Keratinocyte (primary cell): Measurements from ENCODE around the gene JHY. TPM values are rescaled to one million over a fixed set of nuclear protein-coding genes. Genes with fewer than 3 reads are reported as not detected.

ENCODE experiments used
- DNase-seq: peaks from one replicate; pipeline ENCODE4 v3.0.0-alpha.2; 2011; ENCODE audit warnings: low read depth, missing footprints, low spot score
- FAIRE-seq: peaks from 2 replicates; lab custom pipeline; 2011; peaks lifted over from hg19 to GRCh38; lab: Jason Lieb, UNC
- H2AFZ ChIP-seq: 2 replicates; pipeline ENCODE4 v1.6.0; 2012; ENCODE audit warnings: low read length, control low read depth, inconsistent platforms; ENCODE audit not compliant: control insufficient read depth
- H3K27ac ChIP-seq: 2 replicates; pipeline ENCODE4 v1.5.1; 2011; ENCODE audit warnings: low read length; ENCODE audit not compliant: control insufficient read depth, insufficient read depth
- H3K27me3 ChIP-seq: 3 replicates; pipeline ENCODE4 v1.6.0; 2011; ENCODE audit warnings: low read length; ENCODE audit not compliant: control insufficient read depth, insufficient read depth; ENCODE audit errors: extremely low read depth
- H3K36me3 ChIP-seq, 2 experiments: 2 replicates in 1 of 2; 3 replicates in 1 of 2; pipeline ENCODE4 v1.5.1; 2011; ENCODE audit warnings: low read length in 2 of 2, mild to moderate bottlenecking in 1 of 2; ENCODE audit not compliant: control insufficient read depth in 2 of 2, insufficient read depth in 2 of 2; ENCODE audit errors: extremely low read depth in 1 of 2
- H3K4me1 ChIP-seq: 3 replicates; pipeline ENCODE4 v1.5.1; 2011; ENCODE audit warnings: low read length; ENCODE audit not compliant: control insufficient read depth, insufficient read depth; ENCODE audit errors: extremely low read depth
- H3K4me2 ChIP-seq: 3 replicates; pipeline ENCODE4 v1.6.0; 2011; ENCODE audit warnings: low read depth, low read length; ENCODE audit not compliant: control insufficient read depth, insufficient read depth; ENCODE audit errors: extremely low read depth
- H3K4me3 ChIP-seq, 3 experiments: fragments of 200-600 bp in 1 of 3; sonication (generic) in 1 of 3; 2 replicates in 2 of 3; 3 replicates in 1 of 3; pipeline ENCODE4 v1.5.1; 2011 to 2016; ENCODE audit warnings: low read length in 3 of 3, mild to moderate bottlenecking in 3 of 3, control low read depth in 2 of 3, inconsistent platforms in 1 of 3, low read depth in 1 of 3, mixed read lengths in 1 of 3, mixed run types in 1 of 3, moderate library complexity in 1 of 3; ENCODE audit not compliant: control insufficient read depth in 2 of 3, insufficient read depth in 2 of 3; ENCODE audit errors: extremely low read depth in 1 of 3
- H3K79me2 ChIP-seq: 2 replicates; pipeline ENCODE4 v1.6.0; 2012; ENCODE audit warnings: low read length; ENCODE audit not compliant: control insufficient read depth, insufficient read depth
- H3K9ac ChIP-seq: 3 replicates; pipeline ENCODE4 v1.6.0; 2011; ENCODE audit warnings: low read length; ENCODE audit not compliant: control insufficient read depth, insufficient read depth; ENCODE audit errors: extremely low read depth
- H3K9me1 ChIP-seq: 3 replicates; pipeline ENCODE4 v1.6.0; 2011; ENCODE audit warnings: low read length; ENCODE audit not compliant: control insufficient read depth, insufficient read depth; ENCODE audit errors: extremely low read depth
- H3K9me3 ChIP-seq: 2 replicates; pipeline ENCODE4 v1.5.1; 2012; ENCODE audit warnings: low read depth, low read length; ENCODE audit not compliant: control insufficient read depth
- H4K20me1 ChIP-seq: 3 replicates; pipeline ENCODE4 v1.6.0; 2011; ENCODE audit warnings: low read length; ENCODE audit not compliant: control insufficient read depth, insufficient read depth; ENCODE audit errors: extremely low read depth
- CTCF ChIP-seq, 3 experiments: IDR thresholded peaks in 1 of 3; conservative IDR thresholded peaks in 1 of 3; optimal IDR thresholded peaks in 1 of 3; 2 replicates in 2 of 3; 3 replicates in 1 of 3; pipeline versions ENCODE3 to v1.5.1; 2011; ENCODE audit warnings: low read length in 3 of 3, mild to moderate bottlenecking in 3 of 3, moderate library complexity in 2 of 3, control low read depth in 1 of 3, inconsistent platforms in 1 of 3; ENCODE audit not compliant: insufficient read depth in 2 of 3; ENCODE audit errors: extremely low read depth in 1 of 3
- EZH2 ChIP-seq: IDR thresholded peaks from one replicate; pipeline ENCODE4 v1.6.1; 2012; ENCODE audit warnings: inconsistent platforms, mild to moderate bottlenecking, low read length, moderate library complexity
- dilution Hi-C: fragments of 300-500 bp; cut with MboI; formaldehyde crosslinking; loops from one replicate; pipeline ENCODE4 v1.7.0; 2020; ENCODE audit warnings: low sequenced_read_pairs; ENCODE audit not compliant: extremely low pct_ligation_motif_present
- polyA plus RNA-seq, 5 experiments: library from polyadenylated mRNA; depleted of rRNA in 3 of 5; stranded (reverse) in 3 of 5; stranded (forward) in 1 of 5; unstranded in 1 of 5; fragments of >200 nt; gene quantifications; 1 replicate in 1 of 5; 2 replicates in 3 of 5; 3 replicates in 1 of 5; pipeline versions ENCODE4 v1.2.1 to v1.2.3, GENCODE V29; 2011 to 2012; ENCODE audit warnings: missing spikeins in 2 of 5, low read depth in 1 of 5, low replicate concordance in 1 of 5

JHY gene
- polyA plus RNA-seq, 1 donor (not counting 4 experiments of a cell fraction or from before 2014, with no cell fraction given) = 3.9 TPM

GRCh38 chr11:122981388-122982264 is 99.1 kb downstream of the JHY start, which contains the start of gene BSX:
Gene BSX (minus strand): TSS chr11:122981834. CDS start chr11:122981671, 163 bp downstream.
- DNase-seq (no peak), FAIRE-seq (no peak)
- no peak within 1 kb of the TSS for H3K9ac ChIP-seq
- H3K4me1 ChIP-seq = peaks cover 4% of the 10 kb centered on the region
- TF ChIP-seq EZH2 (peak; percentile 48), CTCF (optimal IDR thresholded peaks at IDR 0.05 in 1 of 3, IDR thresholded peaks at IDR 0.05 in 1 of 3, conservative IDR thresholded peaks at IDR 0.05 in 1 of 3; ENCODE audit: extremely low read depth in 1 of 3, insufficient read depth in 2 of 3, low read length in 3 of 3) (no peak)
- H4K20me1 ChIP-seq = peaks cover 8% of the 10 kb centered on the region
- no peaks in the 10 kb centered on the region for H3K79me2 ChIP-seq
- H3K36me3 ChIP-seq = no peaks in the 10 kb centered on the region
- no peak within 1 kb of the TSS for H3K4me2 ChIP-seq
- H3K9me1 ChIP-seq = no peaks in the 10 kb centered on the region
- H3K27me3 ChIP-seq = peaks cover 92% of the 10 kb centered on the region
- H2AFZ ChIP-seq = no peak within 1 kb of the TSS
- no peak within 1 kb of the TSS for H3K27ac ChIP-seq
- no peaks in the 10 kb centered on the region for H3K9me3 ChIP-seq
- H3K4me3 ChIP-seq = no peak within 1 kb of the TSS
- dilution Hi-C loops = no loop called here

DNA sequence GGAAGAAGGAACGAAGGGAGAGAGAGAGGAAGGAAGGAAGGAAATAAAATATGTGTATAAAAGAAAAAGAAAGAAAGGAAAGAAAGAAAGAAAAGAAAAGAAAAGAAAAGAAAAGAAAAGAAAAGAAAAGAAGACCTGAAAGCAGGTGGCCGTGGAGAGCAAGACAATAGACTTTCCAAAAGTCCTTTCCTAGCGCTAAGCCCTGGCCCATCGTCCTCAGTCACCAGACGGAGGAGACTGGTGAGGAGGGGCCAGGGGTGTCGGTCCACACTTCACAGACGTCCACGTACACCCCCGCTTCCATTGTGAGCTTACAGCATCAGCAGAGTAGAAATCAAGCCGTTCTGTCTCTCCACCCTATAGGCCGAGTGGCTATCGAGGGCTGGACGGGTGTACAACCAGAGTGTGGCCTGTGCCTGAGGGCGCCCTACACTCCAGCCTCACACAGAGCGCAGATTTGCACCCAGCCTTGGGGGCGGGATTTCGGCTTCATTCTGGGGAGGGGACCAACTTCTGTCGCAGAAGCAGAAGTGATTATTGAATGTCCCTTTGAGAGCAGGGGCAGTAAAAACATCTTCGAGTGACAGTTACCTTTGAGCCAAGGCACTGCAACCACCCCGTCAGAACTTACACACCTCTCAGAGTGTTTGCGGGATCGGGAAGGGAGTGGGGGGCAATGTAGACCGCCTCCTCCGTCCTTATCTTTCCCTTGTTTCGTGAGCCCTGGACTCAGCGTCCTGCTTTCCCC is 101.1 kb downstream of the JHY start:
- Histone ChIP-seq H3K4me2 (peak overlapping the region; percentile 73), H3K4me1 (peaks cover 4% of the 10 kb centered on the region), H3K27me3 (peaks cover 72% of the 10 kb centered on the region), H3K9me3 (no peaks in the 10 kb centered on the region), H4K20me1 (peaks cover 8% of the 10 kb centered on the region), H3K4me3 (peak overlapping the region; percentile 19 to 65 (median 60)), H2AFZ (no peak overlapping the region), H3K9me1 (no peaks in the 10 kb centered on the region), H3K79me2 (no peaks in the 10 kb centered on the region), H3K36me3 (no peaks in the 10 kb centered on the region), H3K9ac (no peak overlapping the region), H3K27ac (no peak overlapping the region)
- no peak for FAIRE-seq
- no peak for DNase-seq
- dilution Hi-C loops = no loop called here
- peak; percentile 95 for TF ChIP-seq EZH2
- no peak for TF ChIP-seq CTCF (optimal IDR thresholded peaks at IDR 0.05 in 1 of 3, IDR thresholded peaks at IDR 0.05 in 1 of 3, conservative IDR thresholded peaks at IDR 0.05 in 1 of 3; ENCODE audit: extremely low read depth in 1 of 3, insufficient read depth in 2 of 3, low read length in 3 of 3)
